KMS-11 (cell line): Measurements from ENCODE around the gene EMX2.

Experiments
- H2AFZ ChIP-seq: fragments of 200-600 bp; sonication (generic); 2 replicates; pipeline ENCODE4 v1.6.1; 2016; ENCODE audit warnings: antibody characterized with exemption, mixed run types, low read depth
- H3K27ac ChIP-seq: fragments of 200-600 bp; sonication (generic); 2 replicates; pipeline ENCODE4 v1.6.1; 2016; ENCODE audit warnings: mild to moderate bottlenecking, mixed run types
- H3K27me3 ChIP-seq: fragments of 200-600 bp; sonication (generic); 2 replicates; pipeline ENCODE4 v1.6.1; 2017; ENCODE audit warnings: mild to moderate bottlenecking, low read depth, mixed run types, moderate library complexity; ENCODE audit not compliant: insufficient read depth
- H3K36me3 ChIP-seq: fragments of 200-600 bp; sonication (generic); 2 replicates; pipeline ENCODE4 v1.6.1; 2017; ENCODE audit warnings: mild to moderate bottlenecking, mixed run types; ENCODE audit not compliant: insufficient read depth
- H3K4me1 ChIP-seq: fragments of 200-600 bp; sonication (generic); 2 replicates; pipeline ENCODE4 v1.6.1; 2016; ENCODE audit warnings: mild to moderate bottlenecking, low read depth, mixed run types; ENCODE audit not compliant: poor library complexity, severe bottlenecking
- H3K4me2 ChIP-seq: fragments of 200-600 bp; sonication (generic); 2 replicates; pipeline ENCODE4 v1.7.0; 2016; ENCODE audit warnings: mild to moderate bottlenecking, mixed run types
- H3K4me3 ChIP-seq: fragments of 200-600 bp; sonication (generic); IDR thresholded peaks from 2 replicates; pipeline ENCODE4 v1.6.1; 2017; ENCODE audit warnings: low read depth, low read length, mixed read lengths; ENCODE audit not compliant: insufficient read depth
- H3K79me2 ChIP-seq: fragments of 200-600 bp; sonication (generic); 2 replicates; pipeline ENCODE4 v1.6.1; 2016; ENCODE audit warnings: low read depth, mixed run types; ENCODE audit not compliant: insufficient read depth
- H3K9ac ChIP-seq: fragments of 200-600 bp; sonication (generic); 2 replicates; pipeline ENCODE4 v1.6.1; 2016; ENCODE audit warnings: mild to moderate bottlenecking, mixed run types
- H4K20me1 ChIP-seq: fragments of 200-600 bp; sonication (generic); 2 replicates; pipeline ENCODE4 v1.6.1; 2016; ENCODE audit warnings: mild to moderate bottlenecking, mixed run types; ENCODE audit not compliant: insufficient read depth
- TF ChIP-seq, protein P1 (sequence below): fragments of 200-600 bp; sonication (generic); conservative IDR thresholded peaks from 2 replicates; pipeline ENCODE4 v1.6.1; 2017; ENCODE audit warnings: low read depth, mild to moderate bottlenecking, antibody characterized with exemption, low read length, moderate library complexity, mixed read lengths

EMX2 gene

DNA sequence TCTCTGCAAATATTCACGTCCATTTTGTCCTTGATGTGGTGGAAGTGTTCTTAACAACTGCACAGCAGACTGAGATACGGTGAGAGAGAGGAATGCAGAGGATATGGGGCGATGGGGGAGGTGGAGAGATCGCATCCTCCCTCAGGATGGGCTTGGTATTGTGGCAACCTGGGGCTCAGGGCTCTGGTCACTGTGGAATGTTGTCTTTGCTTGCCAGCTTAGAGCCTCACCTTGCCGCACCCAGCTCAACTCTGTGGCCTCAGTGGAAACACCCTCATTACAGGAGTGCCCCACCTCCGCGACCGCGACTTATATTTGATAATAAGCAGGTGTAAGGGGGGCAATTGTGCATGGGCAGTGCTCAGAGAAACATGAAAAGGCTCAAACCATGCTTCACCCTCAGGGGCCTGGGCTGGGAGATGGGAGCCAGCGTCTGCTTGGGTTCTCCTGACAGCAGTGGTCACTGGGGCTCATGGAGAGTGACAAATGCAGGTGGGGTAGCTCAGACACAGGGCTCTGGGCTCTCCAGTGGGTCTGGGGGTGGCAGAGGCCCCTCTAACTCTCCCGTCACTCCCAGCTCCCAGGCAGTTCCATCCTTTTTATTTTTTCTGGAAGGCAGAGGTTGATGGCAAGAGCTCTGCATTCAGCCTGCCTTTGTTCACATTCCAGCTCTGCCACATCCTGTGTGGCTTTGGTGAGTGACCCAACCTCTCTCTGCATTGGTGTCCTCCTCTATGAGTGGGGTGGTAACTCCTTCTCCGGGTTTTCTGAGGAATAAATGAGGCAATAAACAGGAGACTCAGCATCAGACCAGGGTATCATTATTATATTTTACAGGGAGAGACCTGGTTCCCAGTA, 43.1 kb upstream of the EMX2 start:
- H3K27me3 ChIP-seq, result no peaks in the 10 kb centered on the region
- H3K36me3 ChIP-seq, result no peaks in the 10 kb centered on the region
- TF ChIP-seq, protein P1, sequence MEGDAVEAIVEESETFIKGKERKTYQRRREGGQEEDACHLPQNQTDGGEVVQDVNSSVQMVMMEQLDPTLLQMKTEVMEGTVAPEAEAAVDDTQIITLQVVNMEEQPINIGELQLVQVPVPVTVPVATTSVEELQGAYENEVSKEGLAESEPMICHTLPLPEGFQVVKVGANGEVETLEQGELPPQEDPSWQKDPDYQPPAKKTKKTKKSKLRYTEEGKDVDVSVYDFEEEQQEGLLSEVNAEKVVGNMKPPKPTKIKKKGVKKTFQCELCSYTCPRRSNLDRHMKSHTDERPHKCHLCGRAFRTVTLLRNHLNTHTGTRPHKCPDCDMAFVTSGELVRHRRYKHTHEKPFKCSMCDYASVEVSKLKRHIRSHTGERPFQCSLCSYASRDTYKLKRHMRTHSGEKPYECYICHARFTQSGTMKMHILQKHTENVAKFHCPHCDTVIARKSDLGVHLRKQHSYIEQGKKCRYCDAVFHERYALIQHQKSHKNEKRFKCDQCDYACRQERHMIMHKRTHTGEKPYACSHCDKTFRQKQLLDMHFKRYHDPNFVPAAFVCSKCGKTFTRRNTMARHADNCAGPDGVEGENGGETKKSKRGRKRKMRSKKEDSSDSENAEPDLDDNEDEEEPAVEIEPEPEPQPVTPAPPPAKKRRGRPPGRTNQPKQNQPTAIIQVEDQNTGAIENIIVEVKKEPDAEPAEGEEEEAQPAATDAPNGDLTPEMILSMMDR, result no peak
- no peak overlapping the region for H3K4me2 ChIP-seq
- H3K4me3 ChIP-seq, result no peak overlapping the region
- H3K4me1 ChIP-seq, result peaks cover 4% of the 10 kb centered on the region
- no peak overlapping the region for H2AFZ ChIP-seq
- H3K27ac ChIP-seq, result no peak overlapping the region
- no peak overlapping the region for H3K9ac ChIP-seq
- no peaks in the 10 kb centered on the region for H3K79me2 ChIP-seq
- no peaks in the 10 kb centered on the region for H4K20me1 ChIP-seq

DNA sequence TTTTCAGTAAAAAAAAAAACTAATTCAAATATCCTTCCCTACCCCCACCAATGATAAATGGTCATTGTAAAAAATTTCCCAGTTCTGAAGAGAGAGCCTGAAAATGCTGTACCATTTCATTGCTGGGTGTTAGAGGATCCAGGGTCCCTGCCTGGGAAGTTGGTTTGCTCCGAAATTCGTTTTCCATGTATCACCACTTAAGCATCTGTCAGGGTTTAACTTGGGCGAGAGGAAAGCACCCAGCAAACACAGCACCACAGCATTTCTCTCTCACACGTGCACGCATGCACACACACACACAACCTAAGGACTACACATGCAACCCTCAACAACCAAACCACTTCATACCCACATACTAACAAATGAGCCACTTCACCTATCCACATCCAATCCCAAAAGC, 42.1 kb upstream of the EMX2 start:
- no peak overlapping the region for H3K4me3 ChIP-seq

GRCh38 chr10:117501460-117502035, 41.0 kb upstream of the EMX2 start:
- Histone ChIP-seq H3K4me3 (no peak overlapping the region), H3K4me2 (no peak overlapping the region), H3K4me1 (peaks cover 4% of the 10 kb centered on the region), H3K9ac (no peak overlapping the region), H3K27me3 (no peaks in the 10 kb centered on the region), H3K36me3 (no peaks in the 10 kb centered on the region), H2AFZ (no peak overlapping the region), H3K79me2 (no peaks in the 10 kb centered on the region), H4K20me1 (no peaks in the 10 kb centered on the region), H3K27ac (no peak overlapping the region)
- TF ChIP-seq, protein P1, result no peak

More for the DNA sequence above, 42.1 kb upstream of the EMX2 start:
- Histone ChIP-seq H3K27ac (no peak overlapping the region), H3K4me1 (peaks cover 4% of the 10 kb centered on the region), H3K27me3 (no peaks in the 10 kb centered on the region), H3K4me2 (no peak overlapping the region), H2AFZ (no peak overlapping the region), H3K36me3 (no peaks in the 10 kb centered on the region), H3K79me2 (no peaks in the 10 kb centered on the region), H3K9ac (no peak overlapping the region), H4K20me1 (no peaks in the 10 kb centered on the region)
- TF ChIP-seq, protein P1, result no peak

- H3K27me3 ChIP-seq, result no peaks in the 10 kb centered on the region
Measured at GRCh38 chr10:117502421-117503243, 39.9 kb upstream of the EMX2 start.

More at GRCh38 chr10:117502421-117503243, 39.9 kb upstream of the EMX2 start:
- Histone ChIP-seq H3K4me3 (no peak overlapping the region), H3K9ac (no peak overlapping the region), H3K79me2 (no peaks in the 10 kb centered on the region), H3K27ac (no peak overlapping the region; the same call in 1 of the 2 replicates), H3K4me2 (peak overlapping the region; percentile 29; the same call in 1 of the 2 replicates), H3K36me3 (no peaks in the 10 kb centered on the region), H4K20me1 (no peaks in the 10 kb centered on the region), H2AFZ (peak overlapping the region; percentile 43; the same call in 1 of the 2 replicates), H3K4me1 (peaks cover 4% of the 10 kb centered on the region)
- TF ChIP-seq, protein P1, result no peak
